Transverse colon (tissue), 4 donors: ENCODE measurements around the gene KRT14. TPM values are rescaled to one million over a fixed set of nuclear protein-coding genes. Genes with fewer than 3 reads are reported as not detected.
"Not testable (repeated sequence)": the region's sequence is repeated elsewhere in the genome, so short reads cannot be mapped to it uniquely, and the experiment has no call there.

Experiments used
- DNase-seq: peaks from one replicate; pipeline ENCODE4 v3.0.0-alpha.2; 2019
- H3K27ac ChIP-seq, 4 donors: fragments of 200-600 bp; sonication (generic); 2 replicates each; pipeline ENCODE4 v1.5.1; 2016 to 2018; ENCODE audit warnings: inconsistent platforms in 4 of 4
- H3K27me3 ChIP-seq: fragments of 200-600 bp; sonication (generic); 2 replicates; pipeline ENCODE4 v1.5.1; 2017; ENCODE audit warnings: inconsistent platforms
- H3K36me3 ChIP-seq, 4 donors: fragments of 200-600 bp; sonication (generic); 2 replicates each; pipeline ENCODE4 v1.5.1; 2017 to 2019; ENCODE audit warnings: inconsistent platforms in 4 of 4
- H3K4me1 ChIP-seq, 4 donors: fragments of 200-600 bp; sonication (generic); 2 replicates each; pipeline ENCODE4 v1.5.1; 2017 to 2020; ENCODE audit warnings: inconsistent platforms in 4 of 4
- H3K4me3 ChIP-seq, 4 donors: fragments of 200-600 bp; sonication (generic); 1 replicate in 1 of 4; 2 replicates in 3 of 4; pipeline versions ENCODE4 v1.5.1 to v1.6.1; 2017 to 2019; ENCODE audit warnings: inconsistent platforms in 4 of 4
- H3K9me3 ChIP-seq, 2 donors: fragments of 200-600 bp; sonication (generic); 2 replicates each; pipeline ENCODE4 v1.5.1; 2017 to 2019; ENCODE audit warnings: inconsistent platforms in 2 of 2
- EP300 ChIP-seq: sonication (generic); formaldehyde crosslinking; IDR thresholded peaks from one replicate; pipeline ENCODE4 v1.6.1; 2017; ENCODE audit warnings: antibody characterized with exemption, low read depth
- POLR2A ChIP-seq: fragments of 450-650 bp; IDR thresholded peaks from one replicate; pipeline ENCODE4 v1.6.1; 2016; ENCODE audit warnings: antibody characterized with exemption, mild to moderate bottlenecking, moderate library complexity
- POLR2AphosphoS5 ChIP-seq, 3 donors: sonication (generic); formaldehyde crosslinking; IDR thresholded peaks; one replicate each; pipeline ENCODE4 v1.6.1; 2016; ENCODE audit warnings: antibody characterized with exemption in 3 of 3
- WGBS, 2 donors: methylation state at CpG; one replicate each; pipeline ENCODE4 v1.1.5; 2018; ENCODE audit warnings: low coverage in 1 of 2; 5-methylcytosine and 5-hydroxymethylcytosine counted together
- in situ Hi-C, 4 donors: fragments of 200-750 bp; cut with MboI; loops; one replicate each; pipeline versions ENCODE4 v1.15.0 to v1.15.1; 2017; ENCODE audit warnings: low sequenced_read_pairs in 3 of 4, low pct_ligation_motif_present in 1 of 4, low pct_unique_long_range_greater_than_20kb in 1 of 4
- intact Hi-C: fragments of 100-400 bp; cut with DNase I; formaldehyde crosslinking; loops from one replicate; pipeline ENCODE4 v1.15.1; 2023; ENCODE audit warnings: low total_unique reads
- total RNA-seq, 4 donors: library from RNA; depleted of rRNA; stranded (reverse); fragments of >200 nt; gene quantifications; one replicate each; pipeline ENCODE4 v1.1.0, GENCODE V29; 2016
- TF ChIP-seq, protein P1 (sequence below), 5 experiments: fragments of 200-600 bp in 3 of 5; fragments of 450-650 bp in 2 of 5; sonication (generic) in 3 of 5; IDR thresholded peaks; 1 replicate in 2 of 5; 2 replicates in 3 of 5; pipeline ENCODE4 v1.5.1; 2016 to 2017; ENCODE audit warnings: antibody characterized with exemption in 5 of 5, inconsistent platforms in 3 of 5, mild to moderate bottlenecking in 2 of 5, moderate library complexity in 1 of 5

Gene KRT14
- total RNA-seq, 4 donors from 2014 or later = 0.32 to 0.68 TPM; not detected in 2

DNA sequence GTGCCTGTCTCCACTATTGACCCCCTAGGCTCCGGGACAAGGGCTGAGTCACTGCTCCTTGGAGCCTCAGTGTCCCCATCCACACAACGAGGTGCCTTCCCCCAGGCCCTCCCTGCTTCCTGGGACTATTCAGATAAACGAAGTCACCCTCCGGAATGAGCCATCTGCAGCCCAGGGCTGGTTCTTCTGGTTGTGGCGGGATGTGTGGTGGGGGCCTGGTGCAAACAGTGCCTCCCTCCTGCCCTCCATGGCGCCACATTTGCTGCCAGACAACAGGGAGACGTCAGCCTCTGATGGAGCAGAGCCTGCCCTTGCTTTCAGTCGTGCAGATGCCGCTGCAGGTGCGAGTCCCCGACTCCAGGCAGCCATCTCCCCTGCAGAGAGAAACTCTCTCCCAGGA lies 31.0 kb upstream of the KRT14 start:
- DNase-seq = no peak
- H3K4me3 ChIP-seq = no peak overlapping the region
- H3K36me3 ChIP-seq = no peaks in the 10 kb centered on the region
- intact Hi-C loops = no loop called here
- H3K27ac ChIP-seq = no peak overlapping the region
- H3K27me3 ChIP-seq = peaks cover 4% of the 10 kb centered on the region
- no peaks in the 10 kb centered on the region for H3K4me1 ChIP-seq
- no peaks in the 10 kb centered on the region for H3K9me3 ChIP-seq
- TF ChIP-seq POLR2A (no peak), POLR2AphosphoS5 (IDR thresholded peaks at IDR 0.05) (no peak), EP300 (no peak)
- TF ChIP-seq, protein P1, sequence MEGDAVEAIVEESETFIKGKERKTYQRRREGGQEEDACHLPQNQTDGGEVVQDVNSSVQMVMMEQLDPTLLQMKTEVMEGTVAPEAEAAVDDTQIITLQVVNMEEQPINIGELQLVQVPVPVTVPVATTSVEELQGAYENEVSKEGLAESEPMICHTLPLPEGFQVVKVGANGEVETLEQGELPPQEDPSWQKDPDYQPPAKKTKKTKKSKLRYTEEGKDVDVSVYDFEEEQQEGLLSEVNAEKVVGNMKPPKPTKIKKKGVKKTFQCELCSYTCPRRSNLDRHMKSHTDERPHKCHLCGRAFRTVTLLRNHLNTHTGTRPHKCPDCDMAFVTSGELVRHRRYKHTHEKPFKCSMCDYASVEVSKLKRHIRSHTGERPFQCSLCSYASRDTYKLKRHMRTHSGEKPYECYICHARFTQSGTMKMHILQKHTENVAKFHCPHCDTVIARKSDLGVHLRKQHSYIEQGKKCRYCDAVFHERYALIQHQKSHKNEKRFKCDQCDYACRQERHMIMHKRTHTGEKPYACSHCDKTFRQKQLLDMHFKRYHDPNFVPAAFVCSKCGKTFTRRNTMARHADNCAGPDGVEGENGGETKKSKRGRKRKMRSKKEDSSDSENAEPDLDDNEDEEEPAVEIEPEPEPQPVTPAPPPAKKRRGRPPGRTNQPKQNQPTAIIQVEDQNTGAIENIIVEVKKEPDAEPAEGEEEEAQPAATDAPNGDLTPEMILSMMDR (IDR thresholded peaks at IDR 0.05) = no peak
- in situ Hi-C loops = no loop called here
- WGBS, 2 donors = 60 to 65% methylated on average over 1 to 11 of the region's 11 CpGs

GRCh38 chr17:41617136-41617535 lies 30.4 kb upstream of the KRT14 start:
- TF ChIP-seq POLR2AphosphoS5 (IDR thresholded peaks at IDR 0.05) = no peak
- TF ChIP-seq EP300 = no peak
- TF ChIP-seq, protein P1 (IDR thresholded peaks at IDR 0.05) = no peak
- no peak for TF ChIP-seq POLR2A
- intact Hi-C loops (no loop called here), in situ Hi-C loops (no loop called here)
- Histone ChIP-seq H3K27me3 (peaks cover 4% of the 10 kb centered on the region), H3K36me3 (no peaks in the 10 kb centered on the region), H3K27ac (no peak overlapping the region), H3K9me3 (no peaks in the 10 kb centered on the region), H3K4me3 (no peak overlapping the region), H3K4me1 (no peaks in the 10 kb centered on the region)
- DNase-seq = no peak
- 81% methylated on average over 3 of the region's 3 CpGs; no CpG with 5 or more reads in 1 of the 2 donors for WGBS, 2 donors

DNA sequence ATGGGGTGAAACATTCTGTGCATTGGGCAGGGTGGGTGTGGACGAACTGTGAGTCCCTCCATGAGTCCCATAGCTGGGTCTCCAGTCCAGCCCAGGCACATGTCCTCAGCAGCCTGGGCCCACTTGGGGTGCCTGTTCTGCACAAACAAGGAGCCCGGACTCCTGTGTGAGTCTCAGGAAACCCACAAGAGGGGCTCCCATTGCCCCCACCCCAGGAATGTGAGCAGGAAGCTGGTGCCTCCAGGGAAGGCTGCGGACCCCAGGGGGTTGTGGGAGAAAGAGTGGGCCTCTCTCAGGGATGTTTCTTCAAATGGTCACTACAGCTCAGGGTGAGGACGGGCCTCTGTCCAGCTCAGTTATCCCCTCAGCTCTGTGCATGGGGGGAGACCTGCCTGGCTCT lies 29.8 kb upstream of the KRT14 start:
- intact Hi-C loops, H3K9me3 ChIP-seq, DNase-seq, H3K4me3 ChIP-seq, H3K36me3 ChIP-seq, in situ Hi-C loops, H3K4me1 ChIP-seq, H3K27ac ChIP-seq, H3K27me3 ChIP-seq: not testable (repeated sequence)
- 63% methylated on average over 4 of the region's 4 CpGs; no CpG with 5 or more reads in 1 of the 2 donors for WGBS, 2 donors

DNA sequence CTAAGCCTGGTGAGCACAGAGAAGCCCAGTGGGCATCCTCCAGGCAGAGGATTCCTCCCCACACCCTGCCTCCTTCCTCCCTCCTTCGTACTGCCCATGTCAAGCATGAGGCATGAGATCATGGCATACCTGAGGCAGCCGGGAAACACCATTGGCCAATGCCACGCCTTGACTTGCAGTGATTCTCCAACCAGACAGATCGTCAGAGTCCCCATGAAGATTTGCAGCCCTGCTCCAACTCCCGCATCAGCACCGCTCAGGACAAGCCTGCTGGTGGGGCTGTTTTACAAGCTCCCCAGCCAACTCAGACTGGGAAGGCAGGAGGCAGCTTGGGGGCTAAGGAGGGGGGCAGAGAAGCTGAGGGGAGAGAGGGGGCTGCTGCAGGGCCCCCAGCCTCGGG lies 28.8 kb upstream of the KRT14 start:
- DNase-seq = no peak
- TF ChIP-seq POLR2AphosphoS5 (IDR thresholded peaks at IDR 0.05) = no peak
- TF ChIP-seq POLR2A = no peak
- TF ChIP-seq, protein P1 (IDR thresholded peaks at IDR 0.05) = no peak
- no peak for TF ChIP-seq EP300
- Histone ChIP-seq H3K9me3 (no peaks in the 10 kb centered on the region), H3K4me3 (no peak overlapping the region), H3K36me3 (no peaks in the 10 kb centered on the region), H3K27me3 (peaks cover 7% of the 10 kb centered on the region), H3K4me1 (no peaks in the 10 kb centered on the region), H3K27ac (no peak overlapping the region)
- WGBS, 2 donors = 29 to 50% methylated on average over 2 to 6 of the region's 7 CpGs
- intact Hi-C loops (no loop called here), in situ Hi-C loops (no loop called here)

- intact Hi-C loops, H3K36me3 ChIP-seq, H3K4me1 ChIP-seq, H3K9me3 ChIP-seq, DNase-seq, in situ Hi-C loops, H3K27ac ChIP-seq, H3K4me3 ChIP-seq, H3K27me3 ChIP-seq: not testable (repeated sequence)
- WGBS, 2 donors = 35 to 64% methylated on average over 2 to 9 of the region's 9 CpGs
These were observed 28.1 kb upstream of the KRT14 start for GRCh38 chr17:41614767-41615166.
